Mucosa of descending colon (tissue), 3 donors: ENCODE results near the gene CCDC141. TPM values are rescaled to one million over a fixed set of nuclear protein-coding genes. Genes with fewer than 3 reads are reported as not detected.

Experiments
- ATAC-seq: fragments of 200-7000 bp; cut with Tn5 transposase; one replicate; pipeline ENCODE4 v1.9.1; 2020; ENCODE audit warnings: mild to moderate bottlenecking, moderate library complexity
- DNase-seq, 3 donors: peaks; one replicate each; pipeline ENCODE4 v3.0.0-alpha.2; 2020
- H3K36me3 ChIP-seq: fragments of 200-600 bp; one replicate; pipeline ENCODE4 v1.8.0; 2021; ENCODE audit warnings: low read depth, mild to moderate bottlenecking
- H3K4me1 ChIP-seq: fragments of 200-600 bp; one replicate; pipeline ENCODE4 v1.8.0; 2021; ENCODE audit warnings: low read depth, mild to moderate bottlenecking
- H3K4me3 ChIP-seq: fragments of 200-600 bp; one replicate; pipeline ENCODE4 v1.8.0; 2021; ENCODE audit warnings: mild to moderate bottlenecking
- H3K9me3 ChIP-seq: fragments of 200-600 bp; one replicate; pipeline ENCODE4 v1.8.0; 2021; ENCODE audit warnings: mild to moderate bottlenecking
- CTCF ChIP-seq: fragments of 200-600 bp; IDR thresholded peaks from one replicate; pipeline ENCODE4 v1.8.0; 2022; ENCODE audit warnings: antibody characterized with exemption, mild to moderate bottlenecking
- intact Hi-C, 2 donors: fragments of 100-400 bp; cut with DNase I in 1 of 2; cut with micrococcal nuclease in 1 of 2; formaldehyde crosslinking; loops; one replicate each; pipeline versions ENCODE4 v1.11.0 to v1.11.1; 2022; cut with DNase I, micrococcal nuclease
- total RNA-seq, 3 donors: library from RNA; stranded (reverse); fragmentation: NEBNext Ultra II Directional in 2 of 3; extraction: Animal tissue kit (Norgen Biotek cat#: 25700) in 2 of 3; gene quantifications; one replicate each; pipeline versions ENCODE4 v1.2.1 to v1.2.4, GENCODE V29; 2021 to 2023
- donor health status: DM: no; HTN: no; CAD: no; lungs with moderate emphysema.
- donor health status: DM: no; HTN: no; CAD: no.
- donor health status: DM: no; HTN: yes; CAD: no.

Gene CCDC141
- total RNA-seq, 3 donors from 2014 or later = 1.5 to 7.4 (median 1.8) TPM

GRCh38 chr2:178881075-178881474 lies 168.9 kb downstream of the CCDC141 start:
- H3K4me3 ChIP-seq = no peak overlapping the region
- ATAC-seq (no peak), DNase-seq (no peak)
- intact Hi-C loops = no loop called here
- TF ChIP-seq CTCF = no peak
- no peaks in the 10 kb centered on the region for H3K36me3 ChIP-seq
- no peaks in the 10 kb centered on the region for H3K4me1 ChIP-seq
- no peaks in the 10 kb centered on the region for H3K9me3 ChIP-seq

GRCh38 chr2:178880257-178880656 lies 169.7 kb downstream of the CCDC141 start:
- no peaks in the 10 kb centered on the region for H3K9me3 ChIP-seq
- no peak overlapping the region for H3K4me3 ChIP-seq
- ATAC-seq (no peak), DNase-seq (no peak)
- H3K36me3 ChIP-seq = no peaks in the 10 kb centered on the region
- intact Hi-C loops = no loop called here
- TF ChIP-seq CTCF = no peak
- no peaks in the 10 kb centered on the region for H3K4me1 ChIP-seq

GRCh38 chr2:178877874-178878273 lies 172.1 kb downstream of the CCDC141 start:
- no peaks in the 10 kb centered on the region for H3K4me1 ChIP-seq
- no peaks in the 10 kb centered on the region for H3K9me3 ChIP-seq
- intact Hi-C loops = no loop called here
- H3K36me3 ChIP-seq = no peaks in the 10 kb centered on the region
- DNase-seq (no peak), ATAC-seq (no peak)
- TF ChIP-seq CTCF = no peak
- no peak overlapping the region for H3K4me3 ChIP-seq

- Histone ChIP-seq H3K4me3 (no peak overlapping the region), H3K4me1 (no peaks in the 10 kb centered on the region), H3K36me3 (no peaks in the 10 kb centered on the region), H3K9me3 (no peaks in the 10 kb centered on the region)
- TF ChIP-seq CTCF = no peak
- intact Hi-C loops = no loop called here
- ATAC-seq = no peak
- DNase-seq = no peak
Measured at GRCh38 chr2:178874529-178875240, 175.3 kb downstream of the CCDC141 start.

GRCh38 chr2:178873912-178874311 lies 176.0 kb downstream of the CCDC141 start:
- intact Hi-C loops = no loop called here
- Histone ChIP-seq H3K9me3 (no peaks in the 10 kb centered on the region), H3K4me3 (no peak overlapping the region), H3K4me1 (no peaks in the 10 kb centered on the region), H3K36me3 (no peaks in the 10 kb centered on the region)
- no peak for DNase-seq
- ATAC-seq = no peak
- TF ChIP-seq CTCF = no peak

GRCh38 chr2:178871536-178871935 lies 178.4 kb downstream of the CCDC141 start:
- Histone ChIP-seq H3K36me3 (no peaks in the 10 kb centered on the region), H3K4me1 (no peaks in the 10 kb centered on the region), H3K9me3 (no peaks in the 10 kb centered on the region), H3K4me3 (no peak overlapping the region)
- TF ChIP-seq CTCF = no peak
- intact Hi-C loops = no loop called here
- no peak for ATAC-seq
- DNase-seq = no peak
